Transverse colon (tissue), 4 donors: Measurements from ENCODE around the gene TRUB2. TPM values are rescaled to one million over a fixed set of nuclear protein-coding genes. Genes with fewer than 3 reads are reported as not detected.

Experiments
- DNase-seq: peaks from one replicate; pipeline ENCODE4 v3.0.0-alpha.2; 2019
- H3K27ac ChIP-seq, 4 donors: fragments of 200-600 bp; sonication (generic); 2 replicates each; pipeline ENCODE4 v1.5.1; 2016 to 2018; ENCODE audit warnings: inconsistent platforms in 4 of 4
- H3K27me3 ChIP-seq: fragments of 200-600 bp; sonication (generic); 2 replicates; pipeline ENCODE4 v1.5.1; 2017; ENCODE audit warnings: inconsistent platforms
- H3K36me3 ChIP-seq, 4 donors: fragments of 200-600 bp; sonication (generic); 2 replicates each; pipeline ENCODE4 v1.5.1; 2017 to 2019; ENCODE audit warnings: inconsistent platforms in 4 of 4
- H3K4me1 ChIP-seq, 4 donors: fragments of 200-600 bp; sonication (generic); 2 replicates each; pipeline ENCODE4 v1.5.1; 2017 to 2020; ENCODE audit warnings: inconsistent platforms in 4 of 4
- H3K4me3 ChIP-seq, 4 donors: fragments of 200-600 bp; sonication (generic); 1 replicate in 1 of 4; 2 replicates in 3 of 4; pipeline versions ENCODE4 v1.5.1 to v1.6.1; 2017 to 2019; ENCODE audit warnings: inconsistent platforms in 4 of 4
- H3K9me3 ChIP-seq, 2 donors: fragments of 200-600 bp; sonication (generic); 2 replicates each; pipeline ENCODE4 v1.5.1; 2017 to 2019; ENCODE audit warnings: inconsistent platforms in 2 of 2
- EP300 ChIP-seq: sonication (generic); formaldehyde crosslinking; IDR thresholded peaks from one replicate; pipeline ENCODE4 v1.6.1; 2017; ENCODE audit warnings: antibody characterized with exemption, low read depth
- POLR2A ChIP-seq: fragments of 450-650 bp; IDR thresholded peaks from one replicate; pipeline ENCODE4 v1.6.1; 2016; ENCODE audit warnings: antibody characterized with exemption, mild to moderate bottlenecking, moderate library complexity
- POLR2AphosphoS5 ChIP-seq, 3 donors: sonication (generic); formaldehyde crosslinking; IDR thresholded peaks; one replicate each; pipeline ENCODE4 v1.6.1; 2016; ENCODE audit warnings: antibody characterized with exemption in 3 of 3
- WGBS, 2 donors: methylation state at CpG; one replicate each; pipeline ENCODE4 v1.1.5; 2018; ENCODE audit warnings: low coverage in 1 of 2; 5-methylcytosine and 5-hydroxymethylcytosine counted together
- in situ Hi-C, 4 donors: fragments of 200-750 bp; cut with MboI; loops; one replicate each; pipeline versions ENCODE4 v1.15.0 to v1.15.1; 2017; ENCODE audit warnings: low sequenced_read_pairs in 3 of 4, low pct_ligation_motif_present in 1 of 4, low pct_unique_long_range_greater_than_20kb in 1 of 4
- intact Hi-C: fragments of 100-400 bp; cut with DNase I; formaldehyde crosslinking; loops from one replicate; pipeline ENCODE4 v1.15.1; 2023; ENCODE audit warnings: low total_unique reads
- total RNA-seq, 4 donors: library from RNA; depleted of rRNA; stranded (reverse); fragments of >200 nt; gene quantifications; one replicate each; pipeline ENCODE4 v1.1.0, GENCODE V29; 2016
- TF ChIP-seq, protein P1 (sequence below), 5 experiments: fragments of 200-600 bp in 3 of 5; fragments of 450-650 bp in 2 of 5; sonication (generic) in 3 of 5; IDR thresholded peaks; 1 replicate in 2 of 5; 2 replicates in 3 of 5; pipeline ENCODE4 v1.5.1; 2016 to 2017; ENCODE audit warnings: antibody characterized with exemption in 5 of 5, inconsistent platforms in 3 of 5, mild to moderate bottlenecking in 2 of 5, moderate library complexity in 1 of 5

TRUB2 gene
- total RNA-seq, 4 donors from 2014 or later = 6.0 to 47.0 (median 12.5) TPM

- Histone ChIP-seq H3K36me3 (peaks cover 0 to 20% (median 6%) of the 10 kb centered on the region in 4 donors), H3K27ac (no peak overlapping the region), H3K4me3 (no peak overlapping the region), H3K9me3 (no peaks in the 10 kb centered on the region), H3K4me1 (peaks cover 4 to 13% (median 11%) of the 10 kb centered on the region in 4 donors), H3K27me3 (no peaks in the 10 kb centered on the region)
- TF ChIP-seq POLR2A (no peak), POLR2AphosphoS5 (IDR thresholded peaks at IDR 0.05) (no peak), EP300 (no peak)
- TF ChIP-seq, protein P1, sequence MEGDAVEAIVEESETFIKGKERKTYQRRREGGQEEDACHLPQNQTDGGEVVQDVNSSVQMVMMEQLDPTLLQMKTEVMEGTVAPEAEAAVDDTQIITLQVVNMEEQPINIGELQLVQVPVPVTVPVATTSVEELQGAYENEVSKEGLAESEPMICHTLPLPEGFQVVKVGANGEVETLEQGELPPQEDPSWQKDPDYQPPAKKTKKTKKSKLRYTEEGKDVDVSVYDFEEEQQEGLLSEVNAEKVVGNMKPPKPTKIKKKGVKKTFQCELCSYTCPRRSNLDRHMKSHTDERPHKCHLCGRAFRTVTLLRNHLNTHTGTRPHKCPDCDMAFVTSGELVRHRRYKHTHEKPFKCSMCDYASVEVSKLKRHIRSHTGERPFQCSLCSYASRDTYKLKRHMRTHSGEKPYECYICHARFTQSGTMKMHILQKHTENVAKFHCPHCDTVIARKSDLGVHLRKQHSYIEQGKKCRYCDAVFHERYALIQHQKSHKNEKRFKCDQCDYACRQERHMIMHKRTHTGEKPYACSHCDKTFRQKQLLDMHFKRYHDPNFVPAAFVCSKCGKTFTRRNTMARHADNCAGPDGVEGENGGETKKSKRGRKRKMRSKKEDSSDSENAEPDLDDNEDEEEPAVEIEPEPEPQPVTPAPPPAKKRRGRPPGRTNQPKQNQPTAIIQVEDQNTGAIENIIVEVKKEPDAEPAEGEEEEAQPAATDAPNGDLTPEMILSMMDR (IDR thresholded peaks at IDR 0.05) = no peak
- in situ Hi-C loops (no loop called here), intact Hi-C loops (loop anchor here (5.0 kb wide), 1 partner anchor 58 kb away; no protein-coding TSS in a partner anchor)
- DNase-seq = no peak
- WGBS, 2 donors = 81 to 91% methylated on average over 4 to 28 of the region's 28 CpGs
These were observed 22.8 kb upstream of the TRUB2 start for GRCh38 chr9:128344931-128345605.

DNA sequence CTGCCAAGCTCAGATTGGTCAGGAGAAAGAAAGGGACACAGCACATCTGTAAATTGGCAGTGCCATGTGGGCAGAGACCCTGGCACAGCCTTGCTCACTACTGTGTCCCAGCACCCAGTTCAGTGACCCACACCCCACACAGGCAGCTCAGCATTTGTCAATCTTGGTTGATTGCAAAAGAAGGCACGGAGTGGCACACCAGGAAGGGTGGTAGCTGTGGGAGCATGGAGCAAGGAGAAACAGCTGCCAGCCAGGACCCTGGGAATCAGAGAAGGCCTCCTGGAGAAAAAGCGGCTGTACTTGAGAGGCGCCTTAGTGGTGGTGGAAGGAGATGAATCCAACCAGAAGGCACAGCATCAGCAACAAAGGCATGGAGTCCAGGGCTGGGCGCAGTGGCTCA lies 21.6 kb upstream of the TRUB2 start:
- WGBS, 2 donors = 97 to 100% methylated on average over 2 to 4 of the region's 4 CpGs
- Histone ChIP-seq H3K9me3 (no peaks in the 10 kb centered on the region), H3K4me3 (no peak overlapping the region), H3K27ac (no peak overlapping the region), H3K27me3 (no peaks in the 10 kb centered on the region), H3K4me1 (peaks cover 8 to 18% (median 14%) of the 10 kb centered on the region in 4 donors), H3K36me3 (peaks cover 0 to 13% (median 6%) of the 10 kb centered on the region in 4 donors)
- in situ Hi-C loops (no loop called here), intact Hi-C loops (loop anchor here (5.0 kb wide), 1 partner anchor 57 kb away; no protein-coding TSS in a partner anchor)
- DNase-seq = no peak
- no peak for TF ChIP-seq EP300

GRCh38 chr9:128342971-128343680 lies 20.9 kb upstream of the TRUB2 start:
- in situ Hi-C loops = no loop called here

DNA sequence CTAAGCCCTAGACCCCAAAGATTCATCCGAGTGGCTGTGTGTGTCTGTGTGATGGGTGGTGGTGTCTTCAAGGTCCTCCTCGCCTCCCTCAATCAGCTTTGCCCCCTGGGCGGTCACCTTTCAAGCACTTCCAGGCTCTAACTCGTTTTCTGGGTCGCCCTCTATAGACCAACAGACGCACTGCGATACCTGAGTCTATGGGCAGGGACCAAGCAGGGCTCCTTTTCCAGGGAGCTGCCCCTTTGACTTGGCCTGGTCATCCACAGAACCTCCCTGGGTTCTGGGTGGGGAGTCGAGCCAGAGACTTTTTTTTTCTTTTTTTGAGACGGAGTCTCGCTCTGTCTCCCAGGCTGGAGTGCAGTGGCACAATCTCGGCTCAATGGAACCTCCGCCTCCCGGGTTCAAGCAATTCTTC lies 19.2 kb upstream of the TRUB2 start:
- TF ChIP-seq, protein P1 (IDR thresholded peaks at IDR 0.05) = peak; percentile 55 to 81 (median 68)
- TF ChIP-seq POLR2A (no peak), EP300 (no peak), POLR2AphosphoS5 (IDR thresholded peaks at IDR 0.05) (peak in 2 of 3 donors; percentile 14 to 19)
- intact Hi-C loops = loop anchor here (5.0 kb wide), 1 partner anchor 54 kb away; no protein-coding TSS in a partner anchor
- Histone ChIP-seq H3K27ac (peak overlapping the region; percentile 85 to 93 (median 90)), H3K4me3 (peak overlapping the region; percentile 59 to 86 (median 80)), H3K4me1 (peaks cover 8 to 18% (median 14%) of the 10 kb centered on the region in 4 donors), H3K27me3 (no peaks in the 10 kb centered on the region), H3K9me3 (no peaks in the 10 kb centered on the region), H3K36me3 (peaks cover 0 to 8% (median 4%) of the 10 kb centered on the region in 4 donors)
- 32% methylated on average over 13 of the region's 13 CpGs; no CpG with 5 or more reads in 1 of the 2 donors for WGBS, 2 donors
- in situ Hi-C loops = no loop called here
- DNase-seq = peak; percentile 83

More at GRCh38 chr9:128342971-128343680, 20.9 kb upstream of the TRUB2 start:
- intact Hi-C loops = loop anchor here (5.0 kb wide), 1 partner anchor 56 kb away; no protein-coding TSS in a partner anchor
- Histone ChIP-seq H3K36me3 (peaks cover 0 to 12% (median 4%) of the 10 kb centered on the region in 4 donors), H3K9me3 (no peaks in the 10 kb centered on the region), H3K27ac (no peak overlapping the region), H3K4me1 (peaks cover 8 to 18% (median 14%) of the 10 kb centered on the region in 4 donors), H3K4me3 (no peak overlapping the region), H3K27me3 (no peaks in the 10 kb centered on the region)
- DNase-seq = no peak
- 94% methylated on average over 5 of the region's 8 CpGs; no CpG with 5 or more reads in 1 of the 2 donors for WGBS, 2 donors
- TF ChIP-seq, protein P1 (IDR thresholded peaks at IDR 0.05) = no peak
- TF ChIP-seq POLR2AphosphoS5 (IDR thresholded peaks at IDR 0.05) (no peak), POLR2A (no peak), EP300 (no peak)
